Skeletal muscle tissue (tissue), 4 donors: Measurements from ENCODE around the gene ITGA1. TPM values are rescaled to one million over a fixed set of nuclear protein-coding genes. Genes with fewer than 3 reads are reported as not detected.
"Not testable (repeated sequence)": the region's sequence is repeated elsewhere in the genome, so short reads cannot be mapped to it uniquely, and the experiment has no call there.

ENCODE experiments used
- H3K27ac ChIP-seq: one replicate; pipeline ENCODE4 v1.7.0; 2013; ENCODE audit warnings: mild to moderate bottlenecking, low read depth, low read length, inconsistent platforms
- H3K27me3 ChIP-seq, 3 donors: one replicate each; pipeline ENCODE4 v1.7.0; 2013; ENCODE audit warnings: low read length in 3 of 3; ENCODE audit not compliant: control insufficient read depth in 3 of 3, insufficient read depth in 3 of 3
- H3K36me3 ChIP-seq, 3 donors: one replicate each; pipeline ENCODE4 v1.7.0; 2013; ENCODE audit warnings: low read length in 3 of 3; ENCODE audit not compliant: control insufficient read depth in 3 of 3, insufficient read depth in 3 of 3
- H3K4me1 ChIP-seq, 3 donors: one replicate each; pipeline ENCODE4 v1.7.0; 2013; ENCODE audit warnings: low read length in 3 of 3, mild to moderate bottlenecking in 3 of 3; ENCODE audit not compliant: control insufficient read depth in 3 of 3, insufficient read depth in 3 of 3
- H3K4me3 ChIP-seq, 3 donors: one replicate each; pipeline ENCODE4 v1.7.0; 2013; ENCODE audit warnings: low read length in 3 of 3
- H3K9ac ChIP-seq, 3 donors: one replicate each; pipeline ENCODE4 v1.7.0; 2013; ENCODE audit warnings: low read length in 3 of 3, mild to moderate bottlenecking in 3 of 3, moderate library complexity in 2 of 3, low read depth in 1 of 3
- H3K9me3 ChIP-seq, 3 donors: one replicate each; pipeline ENCODE4 v1.7.0; 2013; ENCODE audit warnings: low read length in 3 of 3; ENCODE audit not compliant: control insufficient read depth in 3 of 3
- total RNA-seq: library from RNA; depleted of rRNA; stranded (reverse); fragments of >200 nt; gene quantifications from one replicate; pipeline ENCODE4 v1.2.3, GENCODE V29; 2014
- donor health status: Osteomylitis.

Gene ITGA1
- total RNA-seq, 1 donor from 2014 or later: 22.4 TPM

DNA sequence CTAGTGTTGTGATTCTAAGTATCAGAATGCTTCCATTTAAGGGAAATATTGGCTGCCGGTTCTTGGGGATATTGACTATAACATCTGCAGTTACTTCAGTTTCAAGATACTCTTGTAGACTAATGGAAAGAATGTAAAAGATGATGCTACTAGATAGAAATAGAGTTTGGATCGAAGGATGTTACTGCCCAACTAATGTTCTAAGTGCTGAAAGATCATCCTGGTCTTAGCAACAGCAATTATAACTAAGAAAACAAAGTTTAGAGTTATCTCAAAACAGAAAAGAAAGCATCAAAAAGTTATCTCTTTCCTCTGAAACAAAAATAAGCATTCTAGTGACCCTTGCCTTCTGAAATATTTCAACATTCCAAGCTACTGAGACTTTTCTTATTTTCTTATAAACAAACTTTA lies 49.9 kb downstream of the ITGA1 start:
- no peak overlapping the region for H3K9ac ChIP-seq
- H3K27ac ChIP-seq: peak overlapping the region; percentile 51
- peaks cover 0 to 6% (median 0%) of the 10 kb centered on the region in 3 donors for H3K4me1 ChIP-seq
- H3K9me3 ChIP-seq: no peaks in the 10 kb centered on the region
- H3K27me3 ChIP-seq: no peaks in the 10 kb centered on the region
- no peaks in the 10 kb centered on the region for H3K36me3 ChIP-seq
- peak overlapping the region in 1 of 3 donors; percentile 27 for H3K4me3 ChIP-seq

DNA sequence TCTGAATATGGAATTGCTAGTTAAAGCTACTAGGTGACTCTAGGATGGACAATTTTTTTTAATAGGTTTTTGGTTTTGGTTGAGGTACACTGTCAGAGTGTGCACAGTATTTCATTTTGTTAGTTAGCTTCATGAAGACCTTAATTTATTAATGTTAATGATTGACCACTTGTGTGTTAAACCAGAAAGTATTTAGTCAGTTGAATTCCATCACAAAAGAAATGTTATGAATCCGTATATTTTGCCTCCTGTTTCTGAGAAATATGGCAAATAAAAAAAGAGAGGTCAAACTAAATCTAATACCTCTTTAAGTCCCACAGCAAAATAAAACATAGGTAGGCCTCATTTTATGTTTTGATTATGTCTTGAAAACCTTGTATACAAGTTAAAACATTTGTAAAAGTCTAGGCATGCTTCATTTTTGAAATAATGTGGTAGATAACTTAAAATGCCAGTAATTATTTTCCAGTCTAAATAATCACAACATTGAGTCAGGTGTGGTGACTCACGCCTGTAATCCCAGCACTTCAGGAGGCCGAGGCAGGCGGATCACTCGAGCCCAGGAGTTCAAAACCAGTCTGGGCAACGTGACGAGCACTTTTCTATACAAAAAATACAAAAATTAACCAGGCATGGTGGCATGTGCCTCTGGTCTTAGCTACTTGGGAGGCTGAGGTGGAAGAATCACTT lies 50.8 kb downstream of the ITGA1 start:
- Histone ChIP-seq H3K4me3 (no peak overlapping the region), H3K4me1 (peaks cover 0 to 6% (median 0%) of the 10 kb centered on the region in 3 donors), H3K9ac (no peak overlapping the region), H3K27me3 (no peaks in the 10 kb centered on the region), H3K36me3 (no peaks in the 10 kb centered on the region), H3K9me3 (no peaks in the 10 kb centered on the region), H3K27ac (no peak overlapping the region)

DNA sequence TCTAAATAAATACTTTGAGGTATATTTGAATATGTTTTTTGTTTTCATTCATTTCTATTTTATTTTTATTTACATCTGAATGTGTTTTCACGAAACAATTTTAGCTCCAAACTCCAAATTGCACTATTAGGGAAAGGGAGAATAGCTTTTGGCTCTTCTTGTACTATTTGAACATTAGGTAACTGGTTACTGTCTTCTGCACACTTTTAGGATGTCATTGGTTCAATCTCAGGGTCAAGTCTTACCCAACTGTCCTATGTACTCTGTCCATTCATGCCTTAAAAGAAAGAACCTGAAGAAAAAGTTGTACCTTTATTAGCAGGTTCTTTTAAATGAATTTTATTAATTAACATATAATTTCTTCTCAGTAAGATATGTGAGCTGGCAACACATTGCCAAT lies 51.6 kb downstream of the ITGA1 start:
- no peak overlapping the region for H3K27ac ChIP-seq
- peaks cover 0 to 6% (median 0%) of the 10 kb centered on the region in 3 donors for H3K4me1 ChIP-seq

DNA sequence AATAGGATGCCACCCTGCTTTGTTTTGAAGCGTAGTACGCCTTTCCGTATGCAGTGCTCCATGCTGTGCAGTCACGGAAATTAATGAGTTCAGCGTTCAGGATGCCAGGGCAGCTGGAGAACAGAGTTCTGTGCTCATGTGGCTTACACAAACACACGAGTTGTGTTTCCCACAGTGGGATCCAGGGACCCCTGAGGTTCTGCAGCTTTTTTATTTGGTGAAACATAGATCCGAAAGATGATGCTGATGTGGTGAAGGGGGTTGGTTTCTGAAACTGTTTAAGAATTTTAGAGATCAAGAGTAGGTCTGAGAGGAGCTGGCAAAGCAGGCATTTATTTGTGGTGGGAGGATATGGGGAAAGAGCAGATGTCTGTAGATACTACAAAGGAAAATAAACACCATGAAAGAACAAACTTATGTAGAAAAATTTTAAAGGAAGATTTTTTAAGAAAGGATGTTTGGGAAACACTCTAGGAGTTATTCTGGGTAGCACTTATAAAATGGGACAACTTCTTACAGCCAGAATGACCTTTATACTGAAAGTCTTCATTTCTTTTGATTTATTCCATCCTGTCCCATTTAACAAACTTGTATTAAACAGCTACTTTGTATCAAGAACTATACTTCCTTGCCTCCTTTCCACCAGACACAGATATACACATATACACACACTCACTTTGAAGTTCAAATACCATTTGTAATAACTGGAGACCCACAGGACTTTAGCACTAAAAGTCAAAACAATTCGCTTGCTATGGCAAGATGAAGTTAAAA lies 52.7 kb downstream of the ITGA1 start:
- Histone ChIP-seq H3K27ac (peak overlapping the region; percentile 36), H3K36me3 (no peaks in the 10 kb centered on the region), H3K9ac (no peak overlapping the region), H3K27me3 (no peaks in the 10 kb centered on the region), H3K4me1 (peaks cover 0 to 6% (median 0%) of the 10 kb centered on the region in 3 donors), H3K9me3 (no peaks in the 10 kb centered on the region), H3K4me3 (no peak overlapping the region)

More for the DNA sequence above, 51.6 kb downstream of the ITGA1 start:
- no peaks in the 10 kb centered on the region for H3K27me3 ChIP-seq
- H3K36me3 ChIP-seq: no peaks in the 10 kb centered on the region
- no peaks in the 10 kb centered on the region for H3K9me3 ChIP-seq
- no peak overlapping the region for H3K4me3 ChIP-seq
- H3K9ac ChIP-seq: no peak overlapping the region

DNA sequence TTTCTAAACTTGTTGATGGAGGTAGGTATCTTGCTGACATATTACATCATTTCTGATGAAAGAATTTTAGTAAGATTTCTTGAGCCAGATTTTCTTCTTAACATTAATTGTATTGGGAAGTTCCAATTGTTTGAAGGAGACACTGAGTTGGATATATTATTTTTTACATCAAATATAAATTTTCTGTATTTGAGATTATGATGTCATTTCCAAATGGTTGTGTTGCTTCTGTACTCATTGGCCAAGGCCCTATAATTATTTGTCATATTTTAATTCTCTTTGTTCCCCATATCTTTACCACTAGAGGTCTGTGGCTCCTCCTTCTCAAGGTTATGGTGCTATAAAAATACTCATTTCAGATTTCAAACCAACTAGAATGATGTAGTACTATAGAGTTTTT lies 53.4 kb downstream of the ITGA1 start:
- Histone ChIP-seq H3K9me3 (no peaks in the 10 kb centered on the region), H3K27ac (no peak overlapping the region), H3K36me3 (no peaks in the 10 kb centered on the region), H3K9ac (no peak overlapping the region), H3K4me3 (no peak overlapping the region), H3K27me3 (no peaks in the 10 kb centered on the region), H3K4me1 (peaks cover 0 to 6% (median 0%) of the 10 kb centered on the region in 3 donors)

DNA sequence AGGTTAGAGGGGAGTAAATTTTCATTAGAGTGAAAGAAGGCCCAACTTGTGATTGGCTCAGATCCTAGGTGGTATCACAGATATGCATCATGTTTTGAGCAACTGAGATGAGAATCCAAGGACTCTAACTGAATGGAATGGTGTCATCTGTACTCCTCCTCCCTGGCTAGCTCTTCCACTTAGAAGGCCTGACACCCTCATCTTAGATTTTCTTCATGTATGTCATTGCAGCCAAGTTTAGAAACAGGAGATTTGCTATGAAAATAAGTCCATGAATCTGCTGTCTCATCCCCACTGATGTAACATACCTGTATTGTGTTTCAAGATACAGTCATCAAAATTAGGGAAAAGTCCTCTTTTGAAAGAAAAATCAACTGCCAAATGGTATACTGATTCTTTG lies 54.4 kb downstream of the ITGA1 start:
- H3K36me3 ChIP-seq: no peaks in the 10 kb centered on the region
- no peak overlapping the region for H3K4me3 ChIP-seq
- H3K9ac ChIP-seq: no peak overlapping the region
- no peaks in the 10 kb centered on the region for H3K9me3 ChIP-seq
- H3K27ac ChIP-seq: no peak overlapping the region
- H3K27me3 ChIP-seq: no peaks in the 10 kb centered on the region
- H3K4me1 ChIP-seq: peaks cover 0 to 6% (median 0%) of the 10 kb centered on the region in 3 donors

DNA sequence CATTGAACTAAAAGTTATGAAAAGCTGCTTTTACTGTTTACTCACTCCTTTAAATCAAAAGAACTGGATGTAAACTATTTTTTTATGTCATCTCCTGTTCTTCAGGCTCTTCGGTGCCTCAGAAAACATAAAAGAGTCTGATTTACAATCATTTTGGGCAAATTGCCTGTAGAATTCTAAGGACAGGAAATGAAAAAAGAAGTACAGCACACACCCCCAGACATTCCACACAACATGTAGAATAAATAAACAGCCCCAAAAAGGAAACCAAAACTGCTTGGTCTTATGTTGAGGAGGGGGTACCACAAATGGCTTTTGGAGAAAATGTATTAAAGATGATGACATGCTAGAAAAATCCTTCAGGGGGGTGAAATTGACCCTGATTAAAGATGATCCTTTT lies 57.2 kb downstream of the ITGA1 start:
- no peaks in the 10 kb centered on the region for H3K36me3 ChIP-seq
- H3K27me3 ChIP-seq: no peaks in the 10 kb centered on the region
- H3K9ac ChIP-seq: no peak overlapping the region
- no peaks in the 10 kb centered on the region for H3K9me3 ChIP-seq
- peaks cover 0 to 5% (median 0%) of the 10 kb centered on the region in 3 donors for H3K4me1 ChIP-seq
- no peak overlapping the region for H3K27ac ChIP-seq
- no peak overlapping the region for H3K4me3 ChIP-seq

DNA sequence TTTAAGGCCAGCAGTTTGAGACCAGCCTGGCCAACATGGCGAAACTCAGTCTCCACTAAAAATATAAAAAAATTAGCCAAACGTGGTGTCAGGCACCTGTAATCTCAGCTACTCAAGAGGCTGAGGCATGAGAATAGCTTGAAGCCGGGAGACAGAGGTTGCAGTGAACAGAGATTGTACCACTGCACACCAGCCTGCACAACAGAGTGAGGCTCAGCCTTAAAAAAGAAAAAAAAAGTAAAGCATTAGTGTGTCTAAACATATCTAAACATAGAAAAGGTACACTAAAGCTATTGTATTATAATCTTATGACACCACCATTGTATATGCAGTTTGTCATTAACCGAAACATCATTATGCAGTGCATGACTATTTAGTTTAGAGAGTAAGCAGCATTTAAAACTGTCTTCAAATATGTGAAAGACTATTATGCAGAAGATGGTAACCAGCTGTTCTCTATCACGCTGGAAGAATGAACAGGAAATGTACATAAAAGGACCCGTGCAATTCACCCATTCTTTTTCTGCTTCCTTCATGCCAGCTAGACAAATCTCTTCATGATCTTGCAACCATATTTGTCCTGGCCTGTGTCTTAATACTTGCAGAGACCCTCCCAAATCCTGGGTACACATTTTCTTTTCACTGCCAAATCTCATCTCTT lies 58.6 kb downstream of the ITGA1 start:
- no peaks in the 10 kb centered on the region for H3K27me3 ChIP-seq
- H3K4me3 ChIP-seq: no peak overlapping the region
- no peaks in the 10 kb centered on the region for H3K9me3 ChIP-seq
- H3K27ac ChIP-seq: no peak overlapping the region
- no peak overlapping the region for H3K9ac ChIP-seq
- H3K36me3 ChIP-seq: no peaks in the 10 kb centered on the region
- H3K4me1 ChIP-seq: no peaks in the 10 kb centered on the region

DNA sequence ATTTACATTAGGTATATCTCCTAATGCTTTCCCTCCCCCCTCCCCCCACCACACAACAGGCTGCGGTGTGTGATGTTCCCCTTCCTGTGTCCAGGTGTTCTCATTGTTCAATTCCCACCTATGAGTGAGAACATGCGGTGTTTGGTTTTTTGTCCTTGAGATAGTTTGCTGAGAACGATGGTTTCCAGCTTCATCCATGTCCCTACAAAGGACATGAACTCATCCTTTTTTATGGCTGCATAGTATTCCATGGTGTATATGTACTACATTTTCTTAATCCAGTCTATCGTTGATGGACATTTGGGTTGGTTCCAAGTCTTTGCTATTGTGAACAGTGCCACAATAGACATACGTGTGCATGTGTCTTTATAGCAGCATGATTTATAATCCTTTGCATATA lies 61.0 kb downstream of the ITGA1 start:
- H3K4me3 ChIP-seq, H3K27me3 ChIP-seq, H3K4me1 ChIP-seq, H3K9ac ChIP-seq, H3K36me3 ChIP-seq, H3K27ac ChIP-seq, H3K9me3 ChIP-seq: not testable (repeated sequence)

DNA sequence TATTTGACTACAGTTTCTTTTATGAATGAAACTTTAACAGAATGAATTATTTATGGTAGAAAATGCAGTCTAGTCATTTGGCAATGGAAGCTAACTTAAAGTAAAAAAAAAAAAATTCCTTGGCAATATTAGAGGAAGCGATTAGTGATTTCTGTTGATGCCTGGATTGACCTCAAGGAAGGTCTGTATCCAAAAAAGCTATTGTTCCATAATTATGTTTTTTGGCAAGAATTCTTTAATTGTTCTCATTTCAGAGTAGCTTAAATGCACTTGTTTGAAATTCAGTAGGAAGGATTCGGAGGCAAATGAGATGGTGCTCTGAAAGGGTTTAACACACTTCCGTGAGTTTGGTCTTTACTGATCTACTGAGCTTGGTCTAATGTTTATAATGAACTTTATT lies 61.8 kb downstream of the ITGA1 start:
- no peak overlapping the region for H3K4me3 ChIP-seq
- no peak overlapping the region for H3K27ac ChIP-seq
- no peaks in the 10 kb centered on the region for H3K9me3 ChIP-seq
- H3K27me3 ChIP-seq: no peaks in the 10 kb centered on the region
- no peak overlapping the region for H3K9ac ChIP-seq
- no peaks in the 10 kb centered on the region for H3K4me1 ChIP-seq
- no peaks in the 10 kb centered on the region for H3K36me3 ChIP-seq
